Mononuclear cell (primary cell): ENCODE results near the gene FMO2. TPM values are rescaled to one million over a fixed set of nuclear protein-coding genes. Genes with fewer than 3 reads are reported as not detected.

Experiments used
- H3K27me3 ChIP-seq: 2 replicates; pipeline ENCODE4 v1.6.0; 2011; ENCODE audit warnings: low read length, control low read depth; ENCODE audit not compliant: insufficient read depth
- H3K4me1 ChIP-seq: 2 replicates; pipeline ENCODE4 v1.5.1; 2011; ENCODE audit warnings: mild to moderate bottlenecking, low read length, control low read depth; ENCODE audit not compliant: insufficient read depth
- H3K4me3 ChIP-seq: 2 replicates; pipeline ENCODE4 v1.5.1; 2011; ENCODE audit warnings: mild to moderate bottlenecking, low read length, moderate library complexity
- H3K9me3 ChIP-seq: 2 replicates; pipeline ENCODE4 v1.5.1; 2011; ENCODE audit warnings: low read depth, mild to moderate bottlenecking, control low read depth, low read length
- total RNA-seq: library from RNA; depleted of rRNA; stranded (reverse); fragments of >200 nt; gene quantifications from one replicate; pipeline ENCODE4 v1.2.3, GENCODE V29; 2012

FMO2 gene
- total RNA-seq: not detected

DNA sequence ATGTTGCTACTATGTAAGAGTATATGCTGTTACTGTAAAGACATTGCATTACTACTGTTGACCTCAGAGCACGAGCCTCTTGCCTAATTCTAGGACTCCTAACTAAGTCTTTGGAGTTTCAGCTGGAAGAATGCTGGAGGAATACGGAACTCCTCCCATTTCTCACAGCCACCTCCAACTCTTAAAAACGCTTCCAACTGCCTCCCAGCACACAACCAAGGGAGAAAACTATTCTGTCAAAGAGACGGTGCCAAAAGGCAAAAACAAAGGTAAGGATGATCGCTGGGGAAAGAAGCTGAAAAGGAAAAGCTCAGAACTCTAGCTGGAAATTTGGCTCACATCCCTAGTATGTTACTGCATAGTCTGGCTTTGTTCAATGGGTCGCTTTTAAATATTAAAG lies at the start of gene FMO2:
FMO2 (plus strand) TSS at position 210 of the 400 bp plus-strand sequence. CDS start 414 bp downstream, outside the sequence.
- H3K4me3 ChIP-seq: no peak within 1 kb of the TSS
- H3K4me1 ChIP-seq: no peaks in the 10 kb centered on the region
- no peaks in the 10 kb centered on the region for H3K9me3 ChIP-seq
- H3K27me3 ChIP-seq: peaks cover 3% of the 10 kb centered on the region

DNA sequence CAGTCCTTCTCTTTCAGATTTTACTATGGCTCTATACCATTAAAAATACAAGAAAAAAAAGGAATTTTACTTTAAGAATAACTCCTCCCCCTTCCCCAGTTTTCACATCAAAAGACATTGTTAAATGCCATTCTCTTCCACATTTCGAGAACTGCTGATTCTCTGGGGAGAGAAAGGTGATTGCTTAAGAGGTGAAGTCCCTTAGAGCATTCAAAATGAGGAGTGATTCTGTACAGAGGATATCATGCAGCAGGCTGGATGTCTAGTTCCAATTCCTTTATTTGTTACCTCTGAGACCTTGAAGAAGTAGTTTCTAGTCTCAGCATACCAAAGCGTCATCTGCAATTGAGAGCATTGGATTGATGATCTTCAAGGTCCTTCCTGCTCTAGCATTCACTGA lies 47.5 kb upstream of the FMO2 start:
- H3K27me3 ChIP-seq: no peaks in the 10 kb centered on the region
- H3K4me3 ChIP-seq: no peak overlapping the region
- H3K4me1 ChIP-seq: no peaks in the 10 kb centered on the region

DNA sequence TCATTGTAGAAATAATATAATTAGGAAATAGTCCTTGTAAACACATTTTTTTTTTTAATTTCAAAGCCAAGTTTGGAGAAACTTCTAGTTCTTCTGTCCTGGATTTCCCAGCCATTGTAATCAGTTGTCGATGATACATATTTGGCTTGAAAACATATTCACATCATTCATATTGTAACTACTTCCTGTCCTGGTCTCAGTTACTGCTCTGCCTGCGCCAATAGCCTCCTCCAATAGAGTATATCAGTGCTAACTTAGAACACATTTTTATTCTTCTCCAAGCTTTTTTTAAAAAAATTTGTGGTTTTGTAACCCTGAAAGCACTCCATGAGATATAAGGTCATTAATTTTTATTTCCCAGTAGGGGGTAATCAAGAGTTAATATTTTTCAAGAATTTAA lies 46.1 kb upstream of the FMO2 start:
- Histone ChIP-seq H3K4me3 (no peak overlapping the region), H3K4me1 (no peaks in the 10 kb centered on the region), H3K9me3 (no peaks in the 10 kb centered on the region), H3K27me3 (no peaks in the 10 kb centered on the region)

More for the DNA sequence above, 47.5 kb upstream of the FMO2 start:
- H3K9me3 ChIP-seq: no peaks in the 10 kb centered on the region

DNA sequence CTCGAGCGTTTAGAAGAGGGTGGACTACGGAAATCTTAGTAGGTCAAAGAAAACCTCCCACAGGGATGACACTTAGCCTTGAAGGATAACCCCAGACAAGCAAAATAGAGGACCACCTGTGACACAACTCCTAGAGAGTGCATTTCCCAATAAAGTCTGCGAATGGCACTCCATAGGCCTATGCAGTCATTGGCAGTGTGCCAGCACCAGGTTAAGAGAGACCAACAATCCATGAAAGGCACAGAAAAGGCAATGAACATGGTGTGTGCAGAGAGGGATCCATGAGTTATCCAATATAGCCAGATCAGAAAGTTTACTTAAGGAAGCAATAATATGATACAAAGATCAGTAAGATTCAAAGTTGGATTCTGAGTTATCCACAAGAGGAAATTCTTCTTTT lies 45.2 kb upstream of the FMO2 start:
- Histone ChIP-seq H3K27me3 (no peaks in the 10 kb centered on the region), H3K4me3 (no peak overlapping the region), H3K9me3 (no peaks in the 10 kb centered on the region), H3K4me1 (no peaks in the 10 kb centered on the region)

DNA sequence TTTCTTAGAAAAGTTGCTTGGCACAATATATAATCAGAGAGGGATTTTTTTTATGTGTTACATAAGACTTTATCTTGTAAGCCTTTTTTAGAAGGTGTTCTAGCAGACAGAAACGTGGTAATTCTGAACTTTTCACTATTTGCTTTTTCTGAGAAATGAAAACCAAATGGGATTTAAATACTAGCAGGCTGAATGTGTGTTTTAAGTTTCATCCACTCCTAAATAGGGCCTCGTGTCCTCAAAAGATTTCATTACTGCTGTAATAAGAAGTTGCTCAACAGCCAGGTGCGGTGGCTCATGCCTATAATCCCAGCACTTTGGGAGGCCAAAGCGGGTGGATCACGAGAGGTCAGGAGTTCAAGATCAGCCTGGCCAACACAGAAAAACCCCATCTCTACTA lies 44.7 kb upstream of the FMO2 start:
- Histone ChIP-seq H3K9me3 (no peaks in the 10 kb centered on the region), H3K27me3 (no peaks in the 10 kb centered on the region), H3K4me3 (no peak overlapping the region), H3K4me1 (no peaks in the 10 kb centered on the region)

GRCh38 chr1:171140956-171141687 lies 44.0 kb upstream of the FMO2 start:
- no peaks in the 10 kb centered on the region for H3K27me3 ChIP-seq
- H3K9me3 ChIP-seq: no peaks in the 10 kb centered on the region

DNA sequence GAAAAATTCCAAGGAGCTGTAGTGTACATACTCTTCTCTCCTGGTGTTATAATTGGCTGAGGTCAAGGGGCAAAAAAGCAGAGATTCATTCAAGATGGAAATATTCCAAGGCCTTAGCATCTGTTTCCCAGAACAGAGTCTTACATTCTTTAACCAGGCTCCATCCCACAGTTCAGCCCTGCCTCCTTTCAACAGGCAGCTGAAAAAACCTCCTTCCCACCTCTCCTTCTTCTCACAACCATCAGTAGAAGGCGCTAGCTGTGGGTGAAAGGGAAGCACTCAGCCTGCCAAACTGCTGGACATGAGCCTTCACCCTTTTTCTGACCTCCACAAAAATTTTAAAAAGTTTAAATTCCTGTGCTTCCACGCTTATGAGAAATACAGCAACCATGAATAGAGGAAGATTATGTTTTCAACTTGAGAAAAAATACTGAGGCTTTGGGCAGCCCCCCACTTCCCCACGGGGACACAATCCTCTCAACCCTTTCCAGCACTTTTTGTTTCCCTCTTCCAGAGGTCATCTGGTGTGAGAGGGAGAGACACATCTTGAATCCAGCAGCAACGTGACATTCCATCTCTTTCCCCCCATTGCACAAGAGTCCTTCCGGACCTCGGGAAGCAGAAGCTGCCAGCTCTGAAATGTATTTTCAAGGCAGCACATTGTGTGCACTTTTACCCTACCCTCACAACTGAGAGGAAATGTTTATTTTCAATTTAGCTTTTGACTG lies 43.2 kb upstream of the FMO2 start:
- no peak overlapping the region for H3K4me3 ChIP-seq
- no peaks in the 10 kb centered on the region for H3K9me3 ChIP-seq
- no peaks in the 10 kb centered on the region for H3K4me1 ChIP-seq
- H3K27me3 ChIP-seq: no peaks in the 10 kb centered on the region

More at GRCh38 chr1:171140956-171141687, 44.0 kb upstream of the FMO2 start:
- H3K4me1 ChIP-seq: no peaks in the 10 kb centered on the region
- no peak overlapping the region for H3K4me3 ChIP-seq

DNA sequence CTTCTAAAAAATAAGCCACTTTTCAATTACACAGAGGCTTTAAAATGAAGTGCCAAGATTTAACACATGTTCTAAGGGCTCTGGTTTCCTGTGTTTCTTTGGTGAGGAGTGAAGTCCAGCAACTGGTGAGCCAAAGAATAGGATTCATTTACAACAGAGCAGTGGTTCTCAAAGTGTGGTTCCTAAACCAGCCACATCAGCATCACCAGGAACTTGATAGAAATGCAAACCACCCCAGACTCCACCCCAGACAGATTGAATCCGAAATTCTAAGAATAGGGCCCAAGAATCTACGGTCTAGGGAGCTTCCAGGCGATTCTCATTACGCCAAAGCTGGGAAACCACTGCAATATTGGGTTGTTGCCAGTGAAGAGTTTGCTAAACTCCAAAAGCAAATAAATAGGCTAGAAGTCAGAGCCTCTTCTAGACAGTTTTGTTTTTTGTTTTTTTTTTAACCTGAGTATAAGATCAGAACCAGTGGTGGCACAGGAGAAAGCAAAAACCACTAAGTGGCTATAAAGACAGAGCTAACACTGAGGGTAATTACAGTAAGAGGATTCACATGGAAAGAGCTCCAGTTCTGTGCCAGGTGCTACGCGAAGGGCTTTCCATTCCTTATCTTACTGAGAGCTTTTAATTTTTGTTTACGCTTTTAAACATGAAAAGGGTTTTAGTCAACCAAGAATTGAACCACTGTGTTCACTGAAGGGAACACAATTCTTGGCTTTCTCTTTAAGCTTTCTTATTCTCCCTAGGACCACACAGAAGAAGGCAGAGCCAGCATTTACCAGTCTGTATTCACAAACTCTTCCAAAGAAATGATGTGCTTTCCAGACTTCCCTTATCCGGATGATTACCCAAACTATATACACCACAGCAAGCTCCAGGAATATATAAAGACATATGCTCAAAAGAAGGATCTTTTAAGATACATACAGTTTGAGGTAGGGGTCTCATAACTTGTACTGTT lies 42.4 kb upstream of the FMO2 start:
- no peaks in the 10 kb centered on the region for H3K9me3 ChIP-seq
- H3K4me1 ChIP-seq: no peaks in the 10 kb centered on the region

DNA sequence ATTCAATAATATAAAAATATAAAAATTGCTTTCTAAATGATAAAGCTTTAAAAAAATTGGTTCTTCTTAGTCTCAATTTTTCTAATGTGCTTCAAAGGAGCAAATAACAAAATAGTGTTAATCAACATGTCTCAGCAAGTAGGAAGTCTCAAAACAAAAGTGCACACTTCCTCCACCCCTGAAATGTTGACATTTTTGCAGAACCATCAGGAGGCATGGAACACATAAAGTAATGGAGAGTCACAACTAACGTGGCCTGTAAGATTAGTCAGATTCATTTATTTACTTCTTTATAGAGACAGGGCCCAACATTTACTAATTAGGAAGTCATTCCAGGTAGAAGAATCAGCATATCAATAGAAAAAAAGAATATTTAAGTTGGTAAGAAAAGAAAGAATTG lies 34.9 kb upstream of the FMO2 start:
- no peaks in the 10 kb centered on the region for H3K4me1 ChIP-seq
- H3K27me3 ChIP-seq: no peaks in the 10 kb centered on the region
- H3K4me3 ChIP-seq: no peak overlapping the region

More for the DNA sequence above, 42.4 kb upstream of the FMO2 start:
- H3K27me3 ChIP-seq: no peaks in the 10 kb centered on the region
- H3K4me3 ChIP-seq: no peak overlapping the region

DNA sequence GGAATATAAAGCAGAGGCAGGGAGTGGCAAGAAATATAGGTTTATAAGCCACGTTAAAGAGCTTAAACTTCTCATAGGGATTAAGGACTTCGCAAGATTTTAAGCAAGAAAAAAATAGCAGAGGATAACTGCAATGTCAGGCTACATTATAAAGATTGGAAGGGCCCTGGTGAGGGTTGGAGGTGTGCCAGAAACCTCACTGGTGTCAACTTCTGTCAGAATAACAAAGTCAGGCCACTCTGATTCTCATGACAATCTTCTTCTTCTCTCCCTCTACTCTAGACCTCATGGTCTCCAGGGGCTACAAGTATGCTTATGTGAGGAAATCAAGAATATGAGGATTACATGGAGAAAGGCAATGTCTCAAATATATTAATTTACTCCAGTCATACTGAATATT lies 32.6 kb upstream of the FMO2 start:
- no peaks in the 10 kb centered on the region for H3K27me3 ChIP-seq
- no peak overlapping the region for H3K4me3 ChIP-seq
- H3K4me1 ChIP-seq: no peaks in the 10 kb centered on the region
- H3K9me3 ChIP-seq: no peaks in the 10 kb centered on the region

More for the DNA sequence above, 34.9 kb upstream of the FMO2 start:
- no peaks in the 10 kb centered on the region for H3K9me3 ChIP-seq

DNA sequence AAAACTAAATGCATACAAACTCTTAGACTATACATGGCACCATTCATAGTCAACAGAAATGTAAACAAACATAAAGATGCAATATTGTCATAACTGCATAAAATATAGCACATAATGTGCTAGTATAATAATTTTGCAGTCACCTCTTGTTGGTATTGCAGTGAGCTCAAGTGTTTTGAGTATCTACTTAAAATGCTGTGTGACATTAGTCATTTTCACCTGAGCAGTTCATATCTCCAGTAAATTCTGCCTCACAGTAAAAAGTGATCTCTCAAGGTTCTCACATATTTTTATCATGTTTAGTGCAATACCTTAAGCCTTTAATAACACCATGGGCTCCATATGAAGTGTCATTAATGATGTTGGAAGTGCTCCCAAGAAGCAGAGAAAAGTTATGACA lies 29.6 kb upstream of the FMO2 start:
- Histone ChIP-seq H3K4me1 (no peaks in the 10 kb centered on the region), H3K9me3 (no peaks in the 10 kb centered on the region), H3K4me3 (no peak overlapping the region), H3K27me3 (no peaks in the 10 kb centered on the region)

GRCh38 chr1:171158096-171158495 lies 27.0 kb upstream of the FMO2 start:
- no peaks in the 10 kb centered on the region for H3K4me1 ChIP-seq
- H3K4me3 ChIP-seq: no peak overlapping the region
- no peaks in the 10 kb centered on the region for H3K27me3 ChIP-seq
- no peaks in the 10 kb centered on the region for H3K9me3 ChIP-seq

GRCh38 chr1:171158551-171158950 lies 26.5 kb upstream of the FMO2 start:
- no peak overlapping the region for H3K4me3 ChIP-seq
- H3K27me3 ChIP-seq: no peaks in the 10 kb centered on the region
- H3K4me1 ChIP-seq: no peaks in the 10 kb centered on the region
- H3K9me3 ChIP-seq: no peaks in the 10 kb centered on the region

- Histone ChIP-seq H3K4me3 (no peak overlapping the region), H3K9me3 (no peaks in the 10 kb centered on the region), H3K27me3 (no peaks in the 10 kb centered on the region), H3K4me1 (no peaks in the 10 kb centered on the region)
These were observed 26.0 kb upstream of the FMO2 start for GRCh38 chr1:171159148-171159547.

- Histone ChIP-seq H3K4me3 (no peak overlapping the region), H3K27me3 (no peaks in the 10 kb centered on the region), H3K9me3 (no peaks in the 10 kb centered on the region), H3K4me1 (no peaks in the 10 kb centered on the region)
These were observed 24.9 kb upstream of the FMO2 start for GRCh38 chr1:171160211-171160610.
